Measurements from ENCODE around the gene TBC1D9. TPM values are rescaled to one million over a fixed set of nuclear protein-coding genes. Genes with fewer than 3 reads are reported as not detected.
A peak's percentile ranks its signal among the peaks of the same experiment; 100 is the strongest.

Gene TBC1D9
- total and polyA plus RNA-seq, 10 of the 15 experiments (the other 5 are each of a cell fraction or from before 2014, with no cell fraction given) = 0.87 to 14.9 (median 7.1) TPM

- ChIA-PET POLR2A (interaction anchor here (0.8 kb wide), 1 partner anchor 11 kb away, joined by 3 read pairs; no protein-coding TSS in a partner anchor), CTCF (no interaction called here), SMC1A (ENCODE audit: uncharacterized antibody, unreplicated experiment) (interaction anchor here (0.7 to 1.2 kb wide), 3 partner anchors 11 to 217 kb away, joined by 3 read pairs; no protein-coding TSS in a partner anchor), RAD21 (ENCODE audit: unreplicated experiment) (no interaction called here)
- Histone ChIP-seq H3K27me3 (replicated peaks in 1 of 2; ENCODE audit: control insufficient read depth in 2 of 2, insufficient read depth in 2 of 2, low read length in 1 of 2) (no peaks in the 10 kb centered on the region), H3K9me3 (replicated peaks; ENCODE audit: control insufficient read depth, insufficient read depth, low read length) (no peaks in the 10 kb centered on the region), H3K4me3 (no peak overlapping the region), H3K27ac (ENCODE audit: control insufficient read depth, insufficient read depth) (peak overlapping the region; percentile 26; the same call in 1 of the 2 replicates), H3K79me2 (ENCODE audit: control insufficient read depth, insufficient read depth, low read length) (no peaks in the 10 kb centered on the region), H3K9ac (ENCODE audit: control insufficient read depth, insufficient read depth, low read length) (no peak overlapping the region), H3K36me3 (ENCODE audit: control insufficient read depth in 2 of 2, insufficient read depth in 2 of 2, low read length in 1 of 2) (peaks cover 3% of the 10 kb centered on the region in 2 experiments; a peak in 2 of 4 replicates), H3K4me2 (ENCODE audit: control insufficient read depth, insufficient read depth) (peak overlapping the region; percentile 1; the same call in 1 of the 2 replicates), H3K4me1 (ENCODE audit: control insufficient read depth, insufficient read depth, low read length) (peaks cover 5% of the 10 kb centered on the region; the same call in 1 of the 2 replicates), H2AFZ (ENCODE audit: control insufficient read depth, low read depth, low read length) (peak overlapping the region; percentile 43), H4K20me1 (ENCODE audit: control insufficient read depth, insufficient read depth) (no peaks in the 10 kb centered on the region)
- ATAC-seq (peak; percentile 61), DNase-seq (ENCODE audit: low read depth, low spot score) (no peak), FAIRE-seq (no peak)
- WGBS (ENCODE audit: insufficient coverage, insufficient replicate concordance, low lambda C conversion rate, missing lambda C conversion rate) = 63% methylated on average over 11 of the region's 11 CpGs
- TF ChIP-seq MEF2A (IDR thresholded peaks at IDR 0.05; ENCODE audit: insufficient read depth, low read depth, low read length) = peak; percentile 43; the same call in 1 of the 2 replicates
- TF ChIP-seq PRDM15 (CRISPR knock-in tag; IDR thresholded peaks at IDR 0.05) = no peak
- no TSS peak for BruUV-seq (replicated peaks)
- intact Hi-C loops (cut with micrococcal nuclease; ENCODE audit: unreplicated experiment) = no loop called here
- in situ Hi-C loops (cut with MboI) = no loop called here
These were observed 89.1 kb downstream of the TBC1D9 start for GRCh38 chr4:140666889-140667614.
